COR-L47 (cell line): ENCODE results near the gene HIP1.

Source experiments
- DNase-seq: peaks from one replicate; lab custom pipeline; 2025; lab: John Stamatoyannopoulos, UW

The HIP1 gene

DNA sequence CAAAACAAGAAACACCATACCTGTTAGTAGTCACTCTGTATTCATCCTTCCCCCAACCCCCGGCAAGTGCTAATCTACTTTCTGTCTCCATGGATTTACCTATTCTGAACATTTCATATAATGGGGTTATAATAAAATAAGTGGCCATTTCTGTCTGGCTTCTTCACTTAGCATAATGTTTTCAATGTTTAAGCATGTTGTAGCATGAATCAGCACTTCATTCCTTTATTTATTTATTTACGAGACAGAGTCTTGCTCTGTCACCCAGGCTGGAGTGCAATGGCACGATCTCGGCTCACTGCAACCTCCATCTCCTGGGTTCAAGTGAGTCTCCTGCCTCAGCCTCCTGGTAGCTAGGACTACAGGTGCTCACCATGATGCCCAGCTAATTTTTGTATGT lies 69.2 kb downstream of the HIP1 start:
- DNase-seq, result no peak

GRCh38 chr7:75667938-75668337 lies 70.8 kb downstream of the HIP1 start:
- no peak for DNase-seq

GRCh38 chr7:75663302-75663907 lies 75.3 kb downstream of the HIP1 start:
- no peak for DNase-seq

GRCh38 chr7:75662579-75663301 lies 76.0 kb downstream of the HIP1 start:
- DNase-seq, result no peak

DNA sequence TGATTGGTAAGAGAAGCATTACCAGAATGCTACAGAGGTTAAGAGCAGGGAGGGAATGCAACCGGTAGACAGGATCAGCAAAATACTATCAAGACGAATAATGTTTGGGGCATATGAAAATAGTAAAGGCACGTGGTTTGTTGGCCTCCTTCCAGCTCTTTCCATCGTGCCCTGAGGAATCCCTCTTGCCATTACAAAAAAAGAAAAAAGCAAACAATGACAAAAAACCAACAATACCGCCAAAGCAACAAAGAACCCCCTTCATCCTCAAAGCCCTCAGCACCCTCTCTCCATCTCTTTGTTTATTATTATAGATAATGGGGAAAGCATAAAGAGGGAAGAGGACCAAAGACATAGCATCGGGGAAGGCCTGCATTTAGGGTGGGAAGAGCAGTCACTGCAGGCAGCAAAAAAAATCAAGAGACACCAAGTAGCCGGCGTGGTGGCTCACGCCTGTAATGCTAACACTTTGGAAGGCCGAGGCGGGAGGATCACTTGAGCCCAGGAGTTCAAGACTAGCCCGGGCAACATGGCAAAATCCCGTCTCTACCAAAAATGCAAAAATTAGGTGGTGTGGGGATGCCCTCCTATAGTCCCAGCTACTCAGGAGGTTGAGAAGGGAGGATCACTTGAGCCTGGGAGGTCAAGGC lies 78.0 kb downstream of the HIP1 start:
- DNase-seq, result peak; percentile 38

DNA sequence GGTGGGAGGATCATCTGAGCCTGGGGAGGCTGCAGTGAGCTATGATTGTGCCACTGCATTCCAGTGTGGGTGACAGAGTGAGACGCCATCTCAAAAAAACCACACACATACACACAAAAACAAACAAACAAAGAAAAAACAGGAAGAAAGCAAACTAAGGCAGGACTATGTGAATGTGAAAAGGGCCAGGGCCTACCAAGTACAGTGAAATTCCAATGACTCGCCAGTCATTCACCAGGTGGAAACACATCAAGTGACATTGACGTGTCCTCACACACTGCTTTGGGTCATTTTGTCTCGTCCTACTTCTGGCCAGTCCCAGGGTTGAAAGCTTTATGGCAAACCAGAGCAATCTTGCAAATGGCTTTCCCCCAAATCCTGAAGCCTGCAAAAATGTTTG lies 79.9 kb downstream of the HIP1 start:
- no peak for DNase-seq

DNA sequence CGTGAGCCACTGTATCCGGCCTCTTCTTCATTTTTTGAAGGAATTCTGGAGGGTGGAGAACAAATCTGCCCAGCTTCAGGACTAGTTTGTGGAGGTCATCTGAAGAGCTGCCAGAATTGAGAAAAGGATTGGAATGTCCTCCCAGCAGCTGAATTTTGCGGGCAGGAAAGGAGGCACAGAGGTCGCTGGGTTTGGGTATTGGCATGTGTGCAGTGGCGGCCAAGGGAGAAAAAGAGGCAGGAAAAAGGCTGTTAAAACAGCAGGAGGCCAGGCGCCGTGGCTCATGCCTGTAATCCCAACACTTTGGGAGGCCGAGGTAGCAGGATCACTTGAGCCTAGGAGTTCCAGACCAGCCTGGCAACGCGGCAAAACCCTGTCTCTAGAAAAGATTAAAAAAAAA lies 80.4 kb downstream of the HIP1 start:
- DNase-seq, result no peak

GRCh38 chr7:75657866-75658265 lies 80.9 kb downstream of the HIP1 start:
- no peak for DNase-seq

- no peak for DNase-seq
Measured at GRCh38 chr7:75656740-75657139, 82.0 kb downstream of the HIP1 start.

- no peak for DNase-seq
Measured at GRCh38 chr7:75655536-75655935, 83.2 kb downstream of the HIP1 start.

DNA sequence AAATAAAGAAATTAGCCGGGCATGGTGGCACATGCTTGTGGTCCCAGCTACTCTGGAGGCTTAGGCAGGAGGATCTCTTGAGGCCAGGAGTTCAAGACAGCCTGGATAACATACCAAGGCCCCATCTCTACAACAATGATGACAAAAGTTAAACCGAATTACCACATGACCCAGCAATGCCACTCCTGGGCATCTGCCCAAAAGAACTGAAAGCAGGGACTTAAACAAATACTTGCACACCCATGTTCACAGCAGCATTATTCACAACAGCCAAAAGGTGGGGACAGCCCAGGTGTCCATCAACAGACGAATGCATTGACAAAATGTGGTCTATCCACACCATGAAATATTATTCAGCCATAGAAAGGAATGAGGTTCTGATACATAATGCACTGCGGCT lies 83.9 kb downstream of the HIP1 start:
- no peak for DNase-seq

DNA sequence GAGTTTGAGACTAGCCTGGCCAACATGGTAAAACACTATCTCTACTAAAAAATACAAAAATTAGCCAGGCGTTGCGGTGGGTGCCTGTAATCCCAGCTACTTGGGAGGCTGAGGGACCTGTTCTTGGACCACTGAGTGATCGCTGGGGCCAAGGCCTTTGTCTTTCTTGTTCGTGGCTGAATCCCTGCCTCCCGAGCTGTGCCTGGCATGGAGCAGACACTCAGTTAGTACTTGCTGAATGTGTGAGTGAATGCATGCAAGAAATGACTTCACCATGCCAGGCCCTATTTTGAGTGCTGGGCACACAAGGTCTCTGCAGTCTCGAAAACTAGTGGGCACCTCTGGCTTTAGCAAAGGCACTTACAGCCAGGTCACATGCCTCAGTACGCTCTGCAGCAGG lies 85.1 kb downstream of the HIP1 start:
- DNase-seq, result no peak

DNA sequence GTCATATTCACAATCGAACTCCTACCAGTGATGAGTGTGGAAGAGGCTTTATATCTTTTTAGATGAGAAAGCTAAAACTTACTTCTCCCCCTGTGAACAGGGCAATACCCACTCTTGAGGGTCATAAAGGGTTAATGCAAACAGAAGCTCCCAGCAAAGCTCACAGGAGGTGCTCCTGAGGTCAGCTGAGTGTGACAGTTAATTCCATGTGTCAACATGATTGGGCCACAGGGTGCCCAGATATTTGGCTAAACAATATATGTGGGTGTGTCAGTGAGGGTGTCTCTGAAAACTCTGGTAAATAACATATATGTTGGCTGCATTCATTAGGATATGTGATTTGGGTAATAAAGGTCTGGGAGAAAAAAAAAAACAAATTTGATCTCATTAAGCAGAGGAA lies 86.0 kb downstream of the HIP1 start:
- no peak for DNase-seq

DNA sequence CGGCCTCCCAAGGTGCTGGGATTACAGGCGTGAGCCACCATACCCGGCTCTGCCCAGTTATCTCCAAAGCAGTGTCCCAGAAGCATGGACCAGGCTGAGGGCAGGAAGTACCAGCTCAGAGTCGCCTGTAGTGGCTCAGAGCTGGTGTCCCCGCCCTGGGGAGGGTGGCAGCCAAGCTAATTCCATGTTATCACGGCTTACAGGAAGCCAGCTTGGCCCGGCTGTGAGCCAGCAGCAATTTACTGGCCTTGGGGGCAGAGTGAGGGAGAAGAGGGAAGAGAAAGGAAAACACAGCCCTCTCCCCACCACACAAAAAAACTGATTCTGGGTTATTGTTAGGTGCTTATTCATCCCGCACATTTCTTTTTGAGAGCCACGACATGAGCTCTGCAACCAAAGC lies 88.1 kb downstream of the HIP1 start:
- DNase-seq, result peak; percentile 30

DNA sequence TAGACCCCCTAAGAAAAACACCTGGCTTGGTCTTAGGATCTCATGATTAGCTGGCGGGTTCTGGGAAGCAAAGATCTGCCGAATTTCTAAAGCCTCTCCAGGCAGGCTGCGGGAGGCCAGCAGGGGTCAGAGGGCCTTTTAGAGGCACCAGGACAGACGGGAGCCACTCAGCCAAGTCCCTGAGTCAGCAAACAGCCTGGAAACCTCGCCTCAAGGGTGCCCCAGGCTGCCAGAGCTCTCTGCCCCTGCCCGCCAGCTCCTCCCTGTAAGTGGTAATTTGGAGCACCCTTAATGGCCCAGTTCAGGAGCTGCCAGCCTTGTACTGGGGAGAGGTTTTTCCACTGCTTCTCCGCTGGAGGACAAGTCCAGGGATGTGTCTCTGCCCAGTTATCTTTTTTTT lies 88.7 kb downstream of the HIP1 start:
- DNase-seq, result no peak

DNA sequence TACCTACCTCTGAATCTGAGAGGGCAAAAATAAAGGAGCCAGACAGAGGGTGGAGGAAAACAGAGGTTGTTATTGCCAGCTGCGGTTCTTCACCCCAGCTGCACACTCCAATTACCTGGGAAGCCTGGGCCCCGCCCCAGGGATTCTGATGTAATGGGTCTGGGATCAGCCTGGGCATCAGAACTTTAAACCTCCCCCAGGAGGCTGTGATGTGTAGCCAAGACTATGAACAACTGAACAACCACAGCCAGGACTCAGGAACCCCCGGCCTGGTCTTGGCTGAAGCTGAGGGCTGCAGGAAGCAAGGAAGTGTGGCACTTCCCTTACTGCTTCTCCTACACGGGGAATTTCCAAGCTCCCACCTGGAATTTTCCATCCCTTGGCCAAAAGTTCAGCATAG lies 89.3 kb downstream of the HIP1 start:
- DNase-seq, result peak; percentile 66

- DNase-seq, result no peak
Measured at GRCh38 chr7:75647709-75648438, 90.9 kb downstream of the HIP1 start.

GRCh38 chr7:75646571-75647102 lies 92.1 kb downstream of the HIP1 start:
- DNase-seq, result no peak

- no peak for DNase-seq
Measured at GRCh38 chr7:75645570-75645969, 93.2 kb downstream of the HIP1 start.

GRCh38 chr7:75644589-75644988 lies 94.2 kb downstream of the HIP1 start:
- no peak for DNase-seq

- DNase-seq, result peak; percentile 28
Measured at GRCh38 chr7:75642810-75643486, 95.8 kb downstream of the HIP1 start.

DNA sequence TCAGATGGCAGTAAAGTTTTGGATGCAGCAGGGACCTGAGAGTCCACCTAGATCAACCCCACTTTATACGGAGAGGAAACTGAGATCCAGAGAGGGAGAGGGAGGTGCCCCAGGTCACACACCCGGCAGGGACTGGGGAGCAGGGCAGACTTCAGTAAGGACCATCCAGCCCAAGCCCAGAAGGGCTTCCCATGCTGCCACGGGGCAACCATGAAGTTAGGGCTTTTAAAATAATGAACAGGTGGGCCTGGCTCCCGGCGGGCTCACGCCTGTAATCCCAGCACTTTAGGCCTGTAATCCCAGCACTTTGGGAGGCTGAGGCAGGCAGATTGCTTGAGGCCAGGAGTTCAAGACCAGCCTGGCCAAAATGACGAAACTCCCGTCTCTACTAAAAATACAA lies 98.5 kb downstream of the HIP1 start:
- DNase-seq, result no peak
